Naive B cell (primary cell): ENCODE data around the gene SETX. TPM values are rescaled to one million over a fixed set of nuclear protein-coding genes. Genes with fewer than 3 reads are reported as not detected.

ENCODE experiments used
- polyA plus RNA-seq, 6 donors: library from polyadenylated mRNA; unstranded; fragments of 300-500 nt; fragmentation: Illumina TruSeq; gene quantifications; one replicate each; pipeline ENCODE4 v1.2.3, GENCODE V29; 2021; ENCODE audit warnings: low read depth in 6 of 6

Gene SETX
- polyA plus RNA-seq, 6 donors from 2014 or later: 12.7 to 70.1 (median 46.5) TPM

Other genes starting within 250 kb of the SETX start
- 1 to 10 TPM in 4 of 6 donors, under 1 TPM in 2; 0.35 to 4.0 (median 1.4) TPM for gene NTNG2, start 192.9 kb downstream of the SETX start, polyA plus RNA-seq
- gene TTF1, start 51.9 kb upstream of the SETX start, polyA plus RNA-seq: 10 to 100 TPM in 1 of 6 donors, 1 to 10 TPM in 5; 4.3 to 11.6 (median 8.9) TPM
- gene CFAP77, start 55.2 kb upstream of the SETX start, polyA plus RNA-seq: under 1 TPM in 1 of 6 donors, not detected in 5; 0.16 TPM
- gene BARHL1, start 227.6 kb upstream of the SETX start, polyA plus RNA-seq: not detected